ENCODE measurements around the gene SLC6A20. TPM values are rescaled to one million over a fixed set of nuclear protein-coding genes. Genes with fewer than 3 reads are reported as not detected.

Gene SLC6A20
- total RNA-seq, 1 experiment from 2014 or later: 0.09 TPM

GRCh38 chr3:45802146-45802545 lies 5.8 kb upstream of the SLC6A20 start:
- H3K36me3 Mint-ChIP-seq (ENCODE audit: insufficient read depth in 1 of 3, low read depth in 3 of 3): no peaks in the 10 kb centered on the region

More at GRCh38 chr3:45802146-45802545, 5.8 kb upstream of the SLC6A20 start:
- Histone ChIP-seq H4K8ac (replicated peaks; ENCODE audit: insufficient read length, low read depth, low read length) (no peak overlapping the region), H2BK15ac (ENCODE audit: low read depth, low read length) (no peak overlapping the region), H2AK5ac (ENCODE audit: insufficient read length, low read length) (no peak overlapping the region), H2BK5ac (ENCODE audit: insufficient read length, low read length) (no peak overlapping the region), H3T11ph (ENCODE audit: low read length) (no peak overlapping the region), H4K5ac (ENCODE audit: insufficient read length, low read depth, low read length) (no peak overlapping the region), H3K4me2 (ENCODE audit: insufficient read depth, insufficient read length, low read length) (no peak overlapping the region), H3K56ac (ENCODE audit: insufficient read length, low read depth, low read length) (no peak overlapping the region), H2AFZ (ENCODE audit: low read length) (no peak overlapping the region), H3K27me3 (ENCODE audit: insufficient read depth, low read length) (peaks cover 8% of the 10 kb centered on the region), H4K91ac (ENCODE audit: insufficient read length, low read depth, low read length) (no peak overlapping the region), H3K9ac (ENCODE audit: extremely low read depth, insufficient read length, low read length) (no peak overlapping the region), H3K18ac (ENCODE audit: insufficient read length, low read depth, low read length) (no peak overlapping the region), H3K14ac (ENCODE audit: insufficient read depth, low read length) (no peak overlapping the region), H3K23me2 (ENCODE audit: insufficient read length, low read depth, low read length, poor library complexity, severe bottlenecking) (no peaks in the 10 kb centered on the region), H4K20me1 (ENCODE audit: control insufficient read depth, insufficient read depth, insufficient read length) (no peaks in the 10 kb centered on the region), H3K79me2 (ENCODE audit: insufficient read depth, low read length) (no peaks in the 10 kb centered on the region), H2BK120ac (ENCODE audit: low read depth, low read length, poor library complexity, severe bottlenecking) (no peak overlapping the region), H3K4ac (ENCODE audit: low read depth, low read length) (no peak overlapping the region), H3K23ac (ENCODE audit: insufficient read length, low read depth, low read length) (no peak overlapping the region), H2BK12ac (ENCODE audit: insufficient read length, low read depth, low read length) (no peak overlapping the region), H3K79me1 (ENCODE audit: insufficient read depth, low read depth, low read length, poor library complexity, severe bottlenecking) (no peaks in the 10 kb centered on the region), H3K4me1 (ENCODE audit: insufficient read depth, low read length) (no peaks in the 10 kb centered on the region), H3K27ac (ENCODE audit: insufficient read length, low read depth, low read length) (no peak overlapping the region), H2BK20ac (ENCODE audit: low read depth, low read length, poor library complexity, severe bottlenecking) (no peak overlapping the region), H3K9me3 (ENCODE audit: control insufficient read depth, low read depth, low read length) (no peaks in the 10 kb centered on the region)
- no CpG with 5 or more reads among the region's 9 CpGs for WGBS (ENCODE audit: extremely low coverage, insufficient read length, low lambda C conversion rate)
- H3K4me3 Mint-ChIP-seq: no peak overlapping the region
- no peak for DNase-seq
- TF ChIP-seq, protein P1, sequence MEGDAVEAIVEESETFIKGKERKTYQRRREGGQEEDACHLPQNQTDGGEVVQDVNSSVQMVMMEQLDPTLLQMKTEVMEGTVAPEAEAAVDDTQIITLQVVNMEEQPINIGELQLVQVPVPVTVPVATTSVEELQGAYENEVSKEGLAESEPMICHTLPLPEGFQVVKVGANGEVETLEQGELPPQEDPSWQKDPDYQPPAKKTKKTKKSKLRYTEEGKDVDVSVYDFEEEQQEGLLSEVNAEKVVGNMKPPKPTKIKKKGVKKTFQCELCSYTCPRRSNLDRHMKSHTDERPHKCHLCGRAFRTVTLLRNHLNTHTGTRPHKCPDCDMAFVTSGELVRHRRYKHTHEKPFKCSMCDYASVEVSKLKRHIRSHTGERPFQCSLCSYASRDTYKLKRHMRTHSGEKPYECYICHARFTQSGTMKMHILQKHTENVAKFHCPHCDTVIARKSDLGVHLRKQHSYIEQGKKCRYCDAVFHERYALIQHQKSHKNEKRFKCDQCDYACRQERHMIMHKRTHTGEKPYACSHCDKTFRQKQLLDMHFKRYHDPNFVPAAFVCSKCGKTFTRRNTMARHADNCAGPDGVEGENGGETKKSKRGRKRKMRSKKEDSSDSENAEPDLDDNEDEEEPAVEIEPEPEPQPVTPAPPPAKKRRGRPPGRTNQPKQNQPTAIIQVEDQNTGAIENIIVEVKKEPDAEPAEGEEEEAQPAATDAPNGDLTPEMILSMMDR (conservative IDR thresholded peaks at IDR 0.05): no peak
- H3K27me3 Mint-ChIP-seq (ENCODE audit: low read depth): peaks cover 30% of the 10 kb centered on the region
- no peaks in the 10 kb centered on the region for H3K9me3 Mint-ChIP-seq
- no peak overlapping the region; a peak in 1 of 7 replicates for H3K27ac Mint-ChIP-seq
- H3K4me1 Mint-ChIP-seq: no peaks in the 10 kb centered on the region
